H1 (cell line): ENCODE measurements around the gene CRELD1. TPM values are rescaled to one million over a fixed set of nuclear protein-coding genes. Genes with fewer than 3 reads are reported as not detected.
"Not testable (repeated sequence)": the region's sequence is repeated elsewhere in the genome, so short reads cannot be mapped to it uniquely, and the experiment has no call there.

ENCODE experiments used
- CTCF ChIA-PET: fragments of 300-600 bp; sonication (Branson Sonifier 250); formaldehyde crosslinking; loops from one replicate; lab custom pipeline; 2021; ENCODE audit not compliant: partially characterized antibody; lab: Charles Lee
- POLR2A ChIA-PET: fragments of 300-600 bp; sonication (Branson Sonifier 250); formaldehyde crosslinking; loops from one replicate; lab custom pipeline; 2021; ENCODE audit warnings: inconsistent platforms; ENCODE audit not compliant: partially characterized antibody; lab: Charles Lee
- DNase-seq, 2 experiments: peaks; one replicate each; pipeline versions ENCODE4 v3.0.0 to v3.0.0-alpha.2; 2010 to 2022; ENCODE audit warnings: low spot score in 2 of 2, low read depth in 1 of 2, mixed read lengths in 1 of 2
- FAIRE-seq: peaks from 2 replicates; lab custom pipeline; 2011; peaks lifted over from hg19 to GRCh38; lab: Jason Lieb, UNC
- H2AFZ ChIP-seq: 2 replicates; pipeline ENCODE4 v1.8.1; 2012; ENCODE audit warnings: low read length, inconsistent platforms
- H2AK5ac ChIP-seq: 2 replicates; pipeline ENCODE4 v1.6.1; 2013; ENCODE audit warnings: low read depth, low read length
- H2BK120ac ChIP-seq: replicated peaks from 2 replicates; pipeline ENCODE3; 2013; ENCODE audit warnings: low read depth, low read length, inconsistent platforms
- H2BK12ac ChIP-seq: 2 replicates; pipeline ENCODE4 v1.6.1; 2013; ENCODE audit warnings: low read depth, low read length
- H2BK15ac ChIP-seq: 2 replicates; pipeline ENCODE4 v1.6.1; 2013; ENCODE audit warnings: low read length
- H2BK20ac ChIP-seq: 2 replicates; pipeline ENCODE4 v1.6.1; 2013; ENCODE audit warnings: low read length
- H2BK5ac ChIP-seq: 2 replicates; pipeline ENCODE4 v1.6.1; 2013; ENCODE audit warnings: low read depth, low read length
- H3K14ac ChIP-seq: 2 replicates; pipeline ENCODE4 v1.6.1; 2013; ENCODE audit warnings: inconsistent platforms; ENCODE audit not compliant: insufficient read length
- H3K18ac ChIP-seq: 2 replicates; pipeline ENCODE4 v1.6.1; 2013; ENCODE audit warnings: low read length; ENCODE audit errors: extremely low read depth
- H3K23ac ChIP-seq: 2 replicates; pipeline ENCODE4 v1.6.1; 2013; ENCODE audit warnings: inconsistent platforms; ENCODE audit not compliant: insufficient read length
- H3K23me2 ChIP-seq: 2 replicates; pipeline ENCODE4 v1.6.1; 2013; ENCODE audit warnings: low read depth, low read length
- H3K27ac ChIP-seq: 2 replicates; pipeline ENCODE4 v1.6.1; 2011; ENCODE audit warnings: low read depth, low read length, inconsistent platforms
- H3K27me3 ChIP-seq, 4 experiments: replicated peaks in 1 of 4; 1 replicate in 1 of 4; 2 replicates in 3 of 4; pipeline versions ENCODE4 v1.6.1 to v1.8.1; 2011 to 2013; ENCODE audit warnings: low read length in 3 of 4, mild to moderate bottlenecking in 3 of 4, inconsistent platforms in 2 of 4, mixed read lengths in 2 of 4, moderate library complexity in 1 of 4; ENCODE audit not compliant: control insufficient read depth in 3 of 4, insufficient read depth in 3 of 4; ENCODE audit errors: extremely low read depth in 1 of 4
- H3K36me3 ChIP-seq, 4 experiments: 2 replicates each; pipeline versions ENCODE4 v1.6.1 to v1.8.1; 2011 to 2013; ENCODE audit warnings: mild to moderate bottlenecking in 4 of 4, low read length in 3 of 4, moderate library complexity in 2 of 4, control low read depth in 1 of 4, inconsistent platforms in 1 of 4; ENCODE audit not compliant: insufficient read depth in 4 of 4, control insufficient read depth in 2 of 4
- H3K4ac ChIP-seq: replicated peaks from 2 replicates; pipeline ENCODE3; 2013; ENCODE audit warnings: low read length, low read depth, mixed read lengths, inconsistent platforms; ENCODE audit not compliant: insufficient read length
- H3K4me1 ChIP-seq, 4 experiments: replicated peaks in 1 of 4; 1 replicate in 1 of 4; 2 replicates in 3 of 4; pipeline versions ENCODE4 v1.6.1 to v1.8.1; 2011 to 2013; ENCODE audit warnings: low read length in 3 of 4, inconsistent platforms in 2 of 4, mixed read lengths in 1 of 4; ENCODE audit not compliant: insufficient read depth in 4 of 4, control insufficient read depth in 3 of 4
- H3K4me2 ChIP-seq, 2 experiments: 2 replicates each; pipeline versions ENCODE4 v1.6.1 to v1.8.1; 2011 to 2013; ENCODE audit warnings: low read depth in 2 of 2, low read length in 2 of 2, control low read depth in 1 of 2, inconsistent platforms in 1 of 2, mild to moderate bottlenecking in 1 of 2; ENCODE audit not compliant: insufficient read depth in 1 of 2
- H3K4me3 ChIP-seq, 4 experiments: fragments of 200-600, 300-600 bp in 1 of 4; sonication (generic), shearing (Covaris generic), sonication (Bioruptor Twin) in 1 of 4; 2 replicates each; pipeline versions ENCODE4 v1.5.1 to v1.8.1; 2011 to 2016; ENCODE audit warnings: low read length in 4 of 4, low read depth in 3 of 4, control low read depth in 2 of 4, inconsistent platforms in 2 of 4, mild to moderate bottlenecking in 2 of 4, mixed read lengths in 1 of 4, moderate library complexity in 1 of 4; ENCODE audit not compliant: insufficient read depth in 2 of 4; ENCODE audit errors: extremely low read depth in 1 of 4
- H3K56ac ChIP-seq: replicated peaks from 2 replicates; pipeline ENCODE3; 2013; ENCODE audit warnings: low read depth, mild to moderate bottlenecking, mixed read lengths, low read length, inconsistent platforms; ENCODE audit not compliant: insufficient read length
- H3K79me1 ChIP-seq: 2 replicates; pipeline ENCODE4 v1.6.1; 2013; ENCODE audit warnings: low read depth, low read length, control low read depth
- H3K79me2 ChIP-seq, 2 experiments: 2 replicates each; pipeline versions ENCODE4 v1.6.1 to v1.8.1; 2012 to 2013; ENCODE audit warnings: low read length in 2 of 2, mild to moderate bottlenecking in 2 of 2, inconsistent platforms in 1 of 2; ENCODE audit not compliant: insufficient read depth in 2 of 2, control insufficient read depth in 1 of 2
- H3K9ac ChIP-seq, 4 experiments: replicated peaks in 1 of 4; 1 replicate in 1 of 4; 2 replicates in 3 of 4; pipeline versions ENCODE4 v1.6.1 to v1.8.1; 2011 to 2013; ENCODE audit warnings: low read depth in 3 of 4, low read length in 3 of 4, control low read depth in 2 of 4, mild to moderate bottlenecking in 2 of 4, moderate library complexity in 2 of 4, inconsistent platforms in 1 of 4; ENCODE audit errors: extremely low read depth in 1 of 4
- H3K9me3 ChIP-seq, 2 experiments: 2 replicates each; pipeline versions ENCODE4 v1.6.1 to v1.8.1; 2012 to 2013; ENCODE audit warnings: mild to moderate bottlenecking in 2 of 2, moderate library complexity in 2 of 2, control low read depth in 1 of 2, inconsistent platforms in 1 of 2, low read depth in 1 of 2, low read length in 1 of 2, mixed read lengths in 1 of 2; ENCODE audit not compliant: insufficient read depth in 2 of 2
- H4K20me1 ChIP-seq, 2 experiments: replicated peaks in 1 of 2; 2 replicates each; pipeline versions ENCODE3 to v1.8.1; 2011 to 2013; ENCODE audit warnings: inconsistent platforms in 2 of 2, low read length in 2 of 2, mild to moderate bottlenecking in 1 of 2; ENCODE audit not compliant: insufficient read depth in 2 of 2, control insufficient read depth in 1 of 2
- H4K5ac ChIP-seq: 2 replicates; pipeline ENCODE4 v1.6.1; 2013; ENCODE audit warnings: low read length, low read depth, mixed read lengths, inconsistent platforms; ENCODE audit not compliant: insufficient read length
- H4K8ac ChIP-seq: 2 replicates; pipeline ENCODE4 v1.8.0; 2013; ENCODE audit warnings: mild to moderate bottlenecking, moderate library complexity, low read length, inconsistent platforms; ENCODE audit not compliant: insufficient read depth; ENCODE audit errors: extremely low read depth
- H4K91ac ChIP-seq: replicated peaks from 2 replicates; pipeline ENCODE3; 2013; ENCODE audit warnings: low read length, mixed read lengths, inconsistent platforms; ENCODE audit not compliant: insufficient read length
- WGBS, 2 experiments: shearing (Covaris generic) in 1 of 2; methylation state at CpG; one replicate each; pipeline versions ENCODE4 v1.1.6 to v1.1.7; 2013 to 2015; ENCODE audit warnings: low lambda C conversion rate in 2 of 2, mixed read lengths in 2 of 2, inconsistent platforms in 1 of 2, low coverage in 1 of 2, missing lambda C conversion rate in 1 of 2; ENCODE audit not compliant: insufficient replicate concordance in 2 of 2, insufficient coverage in 1 of 2, insufficient read length in 1 of 2; ENCODE audit errors: extremely low coverage in 1 of 2, missing lambda C conversion rate in 1 of 2; 5-methylcytosine and 5-hydroxymethylcytosine counted together
- polyA plus RNA-seq, 7 experiments: library from polyadenylated mRNA; depleted of rRNA in 3 of 7; stranded (reverse) in 5 of 7; unstranded in 2 of 7; fragments of >200 nt in 5 of 7; fragments of 200-250 nt in 2 of 7; gene quantifications; 1 replicate in 5 of 7; 2 replicates in 1 of 7; 4 replicates in 1 of 7; pipeline versions ENCODE4 v1.2.1 to v1.2.3, GENCODE V29; 2011 to 2013; ENCODE audit warnings: missing spikeins in 2 of 7, mixed read lengths in 2 of 7
- total RNA-seq: library from RNA; stranded (reverse); fragmentation: NEBNext Ultra II Directional; extraction: Animal tissue kit (Norgen Biotek cat#: 25700); gene quantifications from 2 replicates; pipeline ENCODE4 v1.2.1, GENCODE V29; 2021

The CRELD1 gene
- total and polyA plus RNA-seq, 2 of the 8 experiments (the other 6 are each of a cell fraction or from before 2014, with no cell fraction given): 12.9 to 15.1 TPM

- 98% methylated on average over 6 of the region's 6 CpGs; no CpG with 5 or more reads in 1 of the 2 experiments for WGBS, 2 experiments
- not testable (repeated sequence) for H2BK15ac ChIP-seq, H2AFZ ChIP-seq, H3K14ac ChIP-seq, H3K23me2 ChIP-seq, H3K9me3 ChIP-seq, H3K9ac ChIP-seq, H4K8ac ChIP-seq, H3K56ac ChIP-seq, H4K20me1 ChIP-seq, H3K4ac ChIP-seq, H3K36me3 ChIP-seq, H2AK5ac ChIP-seq, H4K91ac ChIP-seq, H3K79me2 ChIP-seq, H3K79me1 ChIP-seq, H3K4me3 ChIP-seq, H4K5ac ChIP-seq, H2BK120ac ChIP-seq, H3K18ac ChIP-seq, H3K23ac ChIP-seq, H2BK12ac ChIP-seq, H2BK5ac ChIP-seq, H3K27ac ChIP-seq, H2BK20ac ChIP-seq, H3K4me2 ChIP-seq, DNase-seq, FAIRE-seq, H3K27me3 ChIP-seq
- ChIA-PET POLR2A (interaction anchor here (0.8 to 2.0 kb wide), 3 partner anchors 9 to 20 kb away, joined by 3 to 5 read pairs (median 5); no protein-coding TSS in a partner anchor), CTCF (interaction anchor here (1.0 to 2.0 kb wide), 4 partner anchors 26 to 80 kb away, joined by 3 to 5 read pairs (median 4); partner anchors contain the start of gene CRELD1)
- peaks cover 5 to 14% (median 11%) of the 10 kb centered on the region in 4 experiments for H3K4me1 ChIP-seq
Measured at GRCh38 chr3:9900965-9901415, 32.6 kb upstream of the CRELD1 start.
